ENCODE data around the gene CALML4. TPM values are rescaled to one million over a fixed set of nuclear protein-coding genes. Genes with fewer than 3 reads are reported as not detected.

Gene CALML4
- polyA plus RNA-seq, 1 donor (not counting 4 experiments of a cell fraction or from before 2014, with no cell fraction given): 7.0 TPM

GRCh38 chr15:68229386-68230156 is 24.4 kb upstream of the CALML4 start, which contains the start of gene CLN6:
Gene CLN6, minus strand, starts transcription at chr15:68229728. Its CDS starts 144 bp downstream, at chr15:68229584.
- Histone ChIP-seq H3K9ac (ENCODE audit: control insufficient read depth, extremely low read depth, insufficient read depth, low read length) (peak within 1 kb of the TSS; percentile 95), H3K4me2 (ENCODE audit: control insufficient read depth, extremely low read depth, insufficient read depth, low read depth, low read length) (peak within 1 kb of the TSS; percentile 98), H3K27ac (ENCODE audit: control insufficient read depth, insufficient read depth, low read length) (peak within 1 kb of the TSS; percentile 87), H3K4me3 (ENCODE audit: control insufficient read depth in 2 of 3, extremely low read depth in 1 of 3, insufficient read depth in 2 of 3, low read depth in 1 of 3, low read length in 3 of 3) (peak within 1 kb of the TSS; percentile 67 to 82 (median 81)), H2AFZ (ENCODE audit: control insufficient read depth, low read length) (peak within 1 kb of the TSS; percentile 92), H4K20me1 (ENCODE audit: control insufficient read depth, extremely low read depth, insufficient read depth, low read length) (peaks cover 6% of the 10 kb centered on the region), H3K27me3 (ENCODE audit: control insufficient read depth, extremely low read depth, insufficient read depth, low read length) (peaks cover 4% of the 10 kb centered on the region), H3K79me2 (ENCODE audit: control insufficient read depth, insufficient read depth, low read length) (peaks cover 44% of the 10 kb centered on the region), H3K9me1 (ENCODE audit: control insufficient read depth, extremely low read depth, insufficient read depth, low read length) (peaks cover 2% of the 10 kb centered on the region), H3K36me3 (ENCODE audit: control insufficient read depth in 2 of 2, extremely low read depth in 1 of 2, insufficient read depth in 2 of 2, low read length in 2 of 2) (peaks cover 0 to 3% of the 10 kb centered on the region in 2 experiments), H3K9me3 (ENCODE audit: control insufficient read depth, low read depth, low read length) (no peaks in the 10 kb centered on the region), H3K4me1 (ENCODE audit: control insufficient read depth, extremely low read depth, insufficient read depth, low read length) (peaks cover 16% of the 10 kb centered on the region)
- no peak for DNase-seq (ENCODE audit: low read depth, low spot score)
- dilution Hi-C loops (cut with MboI; ENCODE audit: extremely low pct_ligation_motif_present, low sequenced_read_pairs): no loop called here
- no peak for FAIRE-seq
- TF ChIP-seq EZH2 (IDR thresholded peaks at IDR 0.05; ENCODE audit: low read length): no peak
- TF ChIP-seq CTCF (optimal IDR thresholded peaks at IDR 0.05 in 1 of 3, IDR thresholded peaks at IDR 0.05 in 1 of 3, conservative IDR thresholded peaks at IDR 0.05 in 1 of 3; ENCODE audit: extremely low read depth in 1 of 3, insufficient read depth in 2 of 3, low read length in 3 of 3): no peak

GRCh38 chr15:68228971-68229385 is 23.8 kb upstream of the CALML4 start:
- no peak for DNase-seq (ENCODE audit: low read depth, low spot score)
- H4K20me1 ChIP-seq (ENCODE audit: control insufficient read depth, extremely low read depth, insufficient read depth, low read length): peaks cover 6% of the 10 kb centered on the region

More at GRCh38 chr15:68228971-68229385, 23.8 kb upstream of the CALML4 start:
- Histone ChIP-seq H3K9me3 (ENCODE audit: control insufficient read depth, low read depth, low read length) (no peaks in the 10 kb centered on the region), H2AFZ (ENCODE audit: control insufficient read depth, low read length) (peak overlapping the region; percentile 79), H3K9ac (ENCODE audit: control insufficient read depth, extremely low read depth, insufficient read depth, low read length) (peak overlapping the region; percentile 95), H3K4me3 (ENCODE audit: control insufficient read depth in 2 of 3, extremely low read depth in 1 of 3, insufficient read depth in 2 of 3, low read depth in 1 of 3, low read length in 3 of 3) (peak overlapping the region; percentile 67 to 82 (median 81)), H3K36me3 (ENCODE audit: control insufficient read depth in 2 of 2, extremely low read depth in 1 of 2, insufficient read depth in 2 of 2, low read length in 2 of 2) (peaks cover 0 to 3% of the 10 kb centered on the region in 2 experiments), H3K4me2 (ENCODE audit: control insufficient read depth, extremely low read depth, insufficient read depth, low read depth, low read length) (peak overlapping the region; percentile 98), H3K79me2 (ENCODE audit: control insufficient read depth, insufficient read depth, low read length) (peaks cover 50% of the 10 kb centered on the region), H3K27ac (ENCODE audit: control insufficient read depth, insufficient read depth, low read length) (peak overlapping the region; percentile 87), H3K27me3 (ENCODE audit: control insufficient read depth, extremely low read depth, insufficient read depth, low read length) (peaks cover 4% of the 10 kb centered on the region), H3K9me1 (ENCODE audit: control insufficient read depth, extremely low read depth, insufficient read depth, low read length) (peaks cover 2% of the 10 kb centered on the region), H3K4me1 (ENCODE audit: control insufficient read depth, extremely low read depth, insufficient read depth, low read length) (peaks cover 16% of the 10 kb centered on the region)
- no peak for FAIRE-seq
- dilution Hi-C loops (cut with MboI; ENCODE audit: extremely low pct_ligation_motif_present, low sequenced_read_pairs): no loop called here
- TF ChIP-seq EZH2 (IDR thresholded peaks at IDR 0.05; ENCODE audit: low read length) (no peak), CTCF (optimal IDR thresholded peaks at IDR 0.05 in 1 of 3, IDR thresholded peaks at IDR 0.05 in 1 of 3, conservative IDR thresholded peaks at IDR 0.05 in 1 of 3; ENCODE audit: extremely low read depth in 1 of 3, insufficient read depth in 2 of 3, low read length in 3 of 3) (no peak)

Measured in keratinocyte (primary cell).